GM19099 (cell line): ENCODE results near the gene KIF5C.

Source experiments
- POLR2A ChIP-seq: IDR thresholded peaks from 3 replicates; pipeline ENCODE4 v1.6.1; 2011; ENCODE audit warnings: low read depth; ENCODE audit not compliant: insufficient read length; ENCODE audit errors: extremely low read depth

The KIF5C gene

GRCh38 chr2:148876595-148877402, 1.8 kb downstream of the KIF5C start:
- TF ChIP-seq POLR2A, result no peak

GRCh38 chr2:148877403-148877740, 2.3 kb downstream of the KIF5C start:
- no peak for TF ChIP-seq POLR2A

GRCh38 chr2:148880636-148881035, 5.6 kb downstream of the KIF5C start:
- TF ChIP-seq POLR2A, result no peak

- no peak for TF ChIP-seq POLR2A
These were observed 7.0 kb downstream of the KIF5C start for GRCh38 chr2:148882051-148882450.

GRCh38 chr2:148885209-148885608, 10.2 kb downstream of the KIF5C start:
- no peak for TF ChIP-seq POLR2A

- TF ChIP-seq POLR2A, result no peak
These were observed 11.0 kb downstream of the KIF5C start for GRCh38 chr2:148885988-148886387.

- no peak for TF ChIP-seq POLR2A
These were observed 12.4 kb downstream of the KIF5C start for GRCh38 chr2:148887350-148888002.

- no peak for TF ChIP-seq POLR2A
These were observed 13.0 kb downstream of the KIF5C start for GRCh38 chr2:148888003-148888501.

- no peak for TF ChIP-seq POLR2A
These were observed 14.0 kb downstream of the KIF5C start for GRCh38 chr2:148888986-148889385.

GRCh38 chr2:148893906-148894305, 18.9 kb downstream of the KIF5C start:
- TF ChIP-seq POLR2A, result no peak

GRCh38 chr2:148896136-148896535, 21.1 kb downstream of the KIF5C start:
- no peak for TF ChIP-seq POLR2A

- TF ChIP-seq POLR2A, result no peak
These were observed 24.8 kb downstream of the KIF5C start for GRCh38 chr2:148899638-148900318.

GRCh38 chr2:148900350-148900837, 25.4 kb downstream of the KIF5C start:
- no peak for TF ChIP-seq POLR2A

- no peak for TF ChIP-seq POLR2A
These were observed 26.1 kb downstream of the KIF5C start for GRCh38 chr2:148901142-148901541.

GRCh38 chr2:148902798-148903197, 27.8 kb downstream of the KIF5C start:
- no peak for TF ChIP-seq POLR2A
